HG03196 (cell line): ENCODE results near the gene C14orf180.

Experiments
- ATAC-seq: cut with Tn5 transposase; IDR thresholded peaks from one replicate; pipeline ENCODE4 v1.9.1; 2021; ENCODE audit not compliant: unreplicated experiment

The C14orf180 gene

DNA sequence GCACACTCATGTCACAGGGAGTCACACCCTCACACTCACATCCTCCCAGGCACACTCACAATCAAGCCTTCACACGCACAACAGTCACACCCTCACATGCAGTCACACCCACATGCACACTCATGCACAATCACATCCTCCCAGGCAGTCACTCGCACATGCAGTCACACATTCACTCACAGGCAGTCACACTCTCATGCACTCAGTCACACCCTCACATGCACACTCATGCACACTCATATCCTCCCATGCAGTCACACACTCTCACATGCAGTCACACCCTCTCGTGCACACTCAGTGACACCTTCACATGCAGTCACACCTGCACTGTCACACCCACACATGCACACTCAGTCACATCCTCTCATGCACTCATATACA lies 12.7 kb downstream of the C14orf180 start:
- no peak for ATAC-seq

DNA sequence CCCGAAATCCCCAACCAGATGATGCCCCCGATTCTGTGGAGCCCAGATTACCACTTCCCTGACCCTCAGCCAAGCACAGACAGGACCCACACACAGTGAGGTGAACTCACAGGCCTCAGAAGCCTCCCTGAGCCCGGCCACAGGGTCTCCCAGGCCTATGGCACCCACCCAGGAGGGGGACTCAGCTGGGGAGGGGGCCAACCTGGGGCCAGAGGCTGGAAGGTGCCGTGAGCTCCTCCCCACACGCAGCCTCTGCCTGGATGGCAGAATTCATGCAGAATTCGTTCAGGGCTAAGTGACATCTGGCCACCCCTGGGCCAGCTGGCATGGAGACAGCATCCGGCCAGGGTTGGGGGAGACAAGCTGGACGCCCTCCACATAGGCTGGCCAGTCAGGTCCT lies 13.2 kb downstream of the C14orf180 start:
- no peak for ATAC-seq

DNA sequence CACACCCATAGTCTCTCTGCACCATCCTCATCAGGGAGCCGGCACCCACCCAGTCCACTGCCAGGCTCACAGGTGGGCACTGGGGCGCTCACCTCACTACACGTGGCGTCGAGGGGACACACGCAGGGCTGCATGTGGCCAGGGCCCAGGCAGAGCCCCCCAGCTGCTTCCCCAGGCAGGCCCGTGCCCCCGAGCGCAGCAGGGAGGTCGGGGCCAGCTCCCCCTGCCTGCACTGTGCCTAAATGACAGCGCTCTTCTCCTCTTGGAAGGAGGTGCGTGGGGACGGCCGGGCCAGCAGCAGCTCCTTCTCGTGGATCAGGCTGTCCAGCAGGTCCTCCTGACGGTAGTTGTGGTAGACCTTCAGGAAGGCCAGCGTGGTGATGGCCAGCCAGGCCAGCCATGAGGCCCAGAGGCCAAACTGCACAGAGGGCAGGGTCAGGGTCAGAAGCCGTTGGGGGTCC lies 13.7 kb downstream of the C14orf180 start:
- ATAC-seq, result no peak

DNA sequence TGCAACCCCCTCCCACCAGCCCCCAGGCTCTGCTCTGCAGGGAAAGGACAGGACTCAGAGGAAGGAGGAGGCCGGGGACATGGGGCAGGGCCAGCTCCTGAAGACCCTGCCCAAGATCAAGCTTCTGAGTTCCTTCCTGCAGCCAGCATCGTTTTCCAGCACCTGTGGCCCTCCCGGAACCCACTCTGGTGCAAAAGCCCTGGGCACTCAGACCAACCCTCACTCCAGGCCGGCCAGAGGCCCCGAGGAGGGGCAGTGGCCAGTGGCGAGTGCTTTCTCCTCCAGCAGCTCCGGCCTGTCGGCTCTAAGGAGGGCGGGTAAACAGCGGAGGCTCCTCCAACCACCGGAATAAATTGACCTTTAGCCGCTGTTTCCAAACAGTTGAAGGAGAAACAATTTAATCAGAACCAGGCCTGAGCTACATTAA lies 14.2 kb downstream of the C14orf180 start:
- ATAC-seq, result no peak

DNA sequence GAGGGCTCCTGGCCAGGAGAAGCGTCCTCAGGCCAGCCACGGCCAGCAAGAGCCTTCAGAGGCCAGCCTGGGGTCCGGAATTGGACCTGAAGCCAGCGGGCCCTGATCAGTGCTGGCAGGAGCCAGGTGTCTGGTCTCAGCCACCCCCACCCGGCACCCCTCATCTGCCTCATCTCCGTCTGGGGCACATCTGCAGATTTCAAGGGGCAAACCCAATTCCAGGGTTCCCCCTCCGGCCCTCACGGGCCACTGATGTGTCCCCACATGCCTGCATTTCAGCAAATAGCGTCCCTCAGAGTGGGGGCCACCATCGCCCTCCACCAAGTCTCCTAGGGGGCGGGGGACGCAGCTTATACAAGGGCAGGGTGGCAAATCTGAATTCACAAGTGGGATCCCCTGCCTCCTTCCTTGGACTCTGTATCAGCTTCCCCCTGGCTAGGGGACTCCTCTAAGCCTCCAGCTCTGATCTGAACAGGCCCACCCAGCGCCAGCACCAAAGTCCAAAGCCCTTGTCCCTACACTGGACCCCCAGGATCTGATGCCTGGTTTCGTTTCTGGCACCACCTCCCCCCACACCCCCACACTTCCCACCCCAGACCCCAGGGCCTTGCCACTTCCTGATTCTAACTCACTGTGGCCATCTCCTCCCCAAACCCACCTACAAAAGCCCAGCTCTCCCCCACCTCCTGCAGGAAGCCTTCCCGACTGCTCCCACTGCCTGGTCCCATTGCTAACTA lies 14.9 kb downstream of the C14orf180 start:
- no peak for ATAC-seq

DNA sequence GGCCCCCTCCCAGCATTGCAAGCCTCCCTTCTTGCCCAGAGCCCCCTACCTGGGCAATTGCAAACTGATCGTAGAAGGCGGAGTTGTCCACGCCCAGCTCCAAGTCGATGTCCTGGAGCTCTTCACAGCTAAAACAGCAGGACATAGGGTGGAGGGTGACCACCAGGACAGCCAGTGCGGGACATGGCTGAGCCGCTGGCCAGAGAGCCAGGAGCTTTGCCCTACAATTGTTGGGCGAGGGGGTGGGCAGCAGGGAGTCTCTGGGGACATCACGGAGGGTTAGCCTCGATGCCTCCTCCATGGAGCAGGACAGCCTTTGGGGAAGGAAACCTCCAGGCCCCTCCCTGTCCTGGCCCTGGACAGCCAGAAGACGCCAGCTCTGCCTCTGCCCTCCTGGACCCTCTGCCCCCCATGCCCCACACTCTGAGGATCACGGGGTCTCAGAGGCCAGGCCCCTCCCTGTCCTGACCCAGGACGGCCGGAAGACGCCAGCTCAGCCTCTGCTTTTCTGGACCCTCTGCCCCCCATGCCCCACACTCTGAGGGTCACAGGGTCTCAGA lies 15.6 kb downstream of the C14orf180 start:
- no peak for ATAC-seq

DNA sequence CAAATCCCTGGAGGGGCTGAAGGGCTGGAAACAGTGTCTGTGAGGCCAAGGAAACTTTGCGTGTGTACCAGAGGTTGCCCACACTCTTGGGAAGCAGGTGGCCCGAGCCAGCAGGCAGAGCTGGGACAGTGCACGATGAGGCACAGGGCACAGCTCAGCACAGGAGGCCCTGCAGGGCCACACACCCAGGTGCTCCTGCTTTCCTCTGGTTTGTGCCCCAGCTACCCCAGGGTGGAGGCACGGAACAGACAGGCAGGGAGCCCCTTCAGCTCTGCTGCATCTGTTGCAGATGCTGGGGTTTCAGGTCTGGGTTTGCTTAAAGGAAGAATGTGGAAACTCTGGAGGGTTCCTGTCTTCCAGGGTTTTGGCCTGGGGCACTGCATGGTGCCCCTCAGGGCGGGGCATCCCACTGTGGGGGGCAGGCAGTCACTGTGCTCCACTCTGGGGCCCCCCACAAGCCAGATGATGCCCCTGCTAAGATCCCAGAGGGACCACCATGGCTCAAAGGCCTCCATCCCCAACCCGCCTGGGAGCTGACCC lies 16.4 kb downstream of the C14orf180 start:
- ATAC-seq, result no peak

DNA sequence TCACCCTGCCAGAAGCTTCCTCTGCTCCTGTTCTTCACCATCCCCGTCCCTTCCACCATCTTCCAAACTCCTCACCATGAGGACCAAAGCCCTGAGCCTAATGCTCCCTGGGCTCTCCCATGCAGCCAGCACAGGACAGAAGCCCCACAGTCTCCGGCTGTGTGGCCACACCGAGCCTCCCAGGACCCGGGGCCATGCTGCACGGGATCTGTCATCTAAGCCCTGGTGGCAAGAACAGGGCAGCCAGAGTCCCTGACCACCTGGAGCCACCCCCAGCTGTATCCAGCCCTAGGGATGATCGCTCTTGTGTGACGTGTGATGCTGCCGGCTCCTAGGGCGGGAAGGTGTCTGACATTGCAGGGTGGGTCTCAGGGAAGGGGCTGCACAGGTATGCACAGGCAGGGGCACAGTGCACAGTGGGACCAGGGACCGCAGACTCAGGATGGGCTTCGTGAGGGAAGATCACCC lies 16.9 kb downstream of the C14orf180 start:
- ATAC-seq, result no peak

DNA sequence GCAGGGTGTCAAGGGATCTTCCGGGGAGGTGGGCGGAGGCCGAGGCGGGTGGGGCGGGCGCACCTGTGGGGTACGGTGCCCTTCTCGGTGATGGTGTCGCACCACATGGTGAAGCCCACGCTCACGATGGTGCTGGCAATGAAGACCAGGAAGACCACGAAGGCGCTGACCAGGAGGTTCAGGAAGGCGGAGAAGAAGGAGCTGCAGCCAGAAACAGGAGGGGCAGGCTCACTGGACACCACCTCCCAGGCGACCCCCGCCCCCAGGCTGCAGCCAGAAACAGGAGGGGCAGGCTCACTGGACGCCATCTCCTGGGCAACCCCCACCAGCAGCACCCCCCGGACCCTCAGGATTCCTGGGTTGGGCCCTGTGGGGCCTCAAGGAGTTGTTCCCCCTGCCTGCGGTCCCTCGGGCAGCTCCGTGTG lies 17.4 kb downstream of the C14orf180 start:
- no peak for ATAC-seq

DNA sequence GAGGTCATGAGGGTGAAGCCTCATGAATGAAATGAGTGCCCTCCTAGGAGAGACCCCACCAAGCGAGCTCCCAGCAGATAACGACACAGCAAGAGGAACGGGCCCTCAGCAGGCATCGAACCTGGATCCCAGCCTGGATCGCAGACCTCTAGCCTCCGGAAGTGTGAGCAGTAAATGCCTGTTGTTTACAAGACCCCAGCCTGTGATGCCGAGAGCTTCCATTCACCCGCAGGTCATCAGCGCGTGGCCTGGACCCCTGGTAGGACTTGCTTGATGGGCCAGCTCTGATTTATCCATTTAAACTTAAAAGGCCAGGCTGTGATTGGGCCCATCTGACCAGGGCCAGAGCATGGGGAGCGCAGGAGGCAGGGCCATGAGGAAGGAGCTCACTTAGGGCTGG lies 18.0 kb downstream of the C14orf180 start:
- no peak for ATAC-seq

DNA sequence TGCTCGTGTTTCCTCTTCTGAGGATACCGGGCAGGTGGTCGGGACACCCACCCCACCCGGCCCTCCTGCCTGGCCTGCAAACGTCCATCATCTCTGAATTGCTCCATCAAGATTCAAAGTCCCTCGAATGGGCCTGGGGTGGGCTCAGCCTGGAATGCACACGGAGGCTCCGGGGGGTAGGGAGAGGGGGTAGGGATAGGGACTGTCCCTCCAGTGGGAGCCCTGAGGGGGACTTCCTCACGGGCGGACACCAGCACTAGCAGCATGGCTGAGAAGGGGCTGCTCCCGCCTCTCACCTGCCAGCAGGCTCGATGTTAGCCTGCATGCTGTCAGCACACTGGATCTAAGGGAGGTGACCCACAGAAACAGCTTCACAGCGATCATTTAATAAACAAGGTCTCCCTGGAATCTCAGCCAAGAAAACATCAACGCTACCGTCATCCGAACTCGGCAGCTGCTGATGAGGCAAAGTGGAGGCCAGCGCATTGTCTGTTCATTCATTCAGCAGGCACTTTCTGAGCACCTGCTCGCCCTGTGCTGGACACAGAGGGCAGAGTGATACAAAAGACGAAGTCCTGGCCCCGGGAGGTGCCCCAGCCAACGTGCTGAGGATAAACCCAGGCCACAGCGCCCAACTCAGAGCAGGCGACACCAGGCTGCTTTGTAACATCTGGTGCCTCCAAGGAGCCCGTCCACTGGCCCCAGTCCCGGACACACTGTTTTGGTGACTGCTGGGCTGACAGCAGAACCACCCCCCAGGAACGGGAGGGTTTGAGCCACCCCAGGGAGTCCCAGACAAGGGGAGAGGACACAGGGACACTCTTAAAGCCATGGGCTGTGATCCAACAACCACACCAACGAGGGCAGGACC lies 18.7 kb downstream of the C14orf180 start:
- ATAC-seq, result no peak

DNA sequence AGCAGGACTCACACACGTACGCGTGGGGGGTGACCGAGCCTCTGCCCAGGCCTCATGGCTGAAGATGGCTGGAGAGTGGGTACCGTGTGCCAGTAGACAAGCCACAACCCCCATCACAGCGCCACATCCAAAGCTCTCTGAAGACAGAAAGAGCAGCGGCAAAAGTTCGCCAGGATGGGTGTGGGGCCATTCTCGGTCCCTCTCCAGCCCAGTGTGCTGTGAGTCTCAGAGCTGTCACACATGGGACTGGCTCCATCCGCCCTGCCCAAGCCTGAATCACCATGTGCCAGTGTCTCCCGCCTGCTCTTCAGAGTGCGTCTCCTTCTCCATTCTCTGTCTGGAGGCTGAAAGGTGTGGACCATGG lies 19.3 kb downstream of the C14orf180 start:
- no peak for ATAC-seq

DNA sequence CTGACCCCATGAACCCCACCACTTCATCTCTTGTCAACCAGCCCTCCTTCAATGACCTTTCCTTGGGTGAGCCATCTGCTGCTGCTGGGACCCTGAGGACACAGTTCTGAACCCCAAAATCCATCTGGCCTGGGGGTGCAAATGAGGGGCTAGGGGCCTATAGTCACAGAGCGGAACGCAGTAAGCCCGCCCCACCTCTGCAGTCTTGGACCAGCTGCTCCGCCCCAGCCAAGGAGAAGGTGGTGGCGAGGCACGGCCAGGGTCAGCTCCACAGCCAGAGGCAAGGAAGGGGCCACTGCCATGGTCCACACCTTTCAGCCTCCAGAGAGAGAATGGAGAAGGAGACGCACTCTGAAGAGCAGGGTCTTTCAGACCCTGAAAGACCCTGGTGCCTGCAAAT lies 19.9 kb downstream of the C14orf180 start:
- ATAC-seq, result no peak

DNA sequence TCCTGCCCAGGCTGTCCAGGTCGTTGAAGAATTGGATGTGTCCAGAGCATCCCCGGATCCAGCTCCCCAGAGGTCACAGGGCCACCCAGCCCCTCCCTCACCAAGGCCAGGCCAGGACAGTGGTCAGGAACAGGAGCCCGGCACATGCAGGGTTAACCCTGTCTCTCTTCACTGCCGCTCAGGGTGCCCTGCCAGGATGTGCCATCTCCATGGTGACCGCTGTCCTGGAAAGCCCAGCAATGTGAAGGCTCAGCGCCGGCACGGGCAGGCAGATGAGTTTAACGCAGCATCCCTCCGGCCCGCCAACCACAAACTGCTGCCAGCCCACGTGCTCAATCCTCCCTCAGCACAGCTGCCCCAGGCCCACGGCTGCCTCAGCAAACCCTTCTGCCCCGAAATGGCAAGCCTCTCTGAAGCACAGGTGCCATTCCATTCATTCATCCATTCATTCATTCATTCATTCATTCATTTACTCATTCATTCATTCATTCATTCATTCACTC lies 20.6 kb downstream of the C14orf180 start:
- no peak for ATAC-seq

DNA sequence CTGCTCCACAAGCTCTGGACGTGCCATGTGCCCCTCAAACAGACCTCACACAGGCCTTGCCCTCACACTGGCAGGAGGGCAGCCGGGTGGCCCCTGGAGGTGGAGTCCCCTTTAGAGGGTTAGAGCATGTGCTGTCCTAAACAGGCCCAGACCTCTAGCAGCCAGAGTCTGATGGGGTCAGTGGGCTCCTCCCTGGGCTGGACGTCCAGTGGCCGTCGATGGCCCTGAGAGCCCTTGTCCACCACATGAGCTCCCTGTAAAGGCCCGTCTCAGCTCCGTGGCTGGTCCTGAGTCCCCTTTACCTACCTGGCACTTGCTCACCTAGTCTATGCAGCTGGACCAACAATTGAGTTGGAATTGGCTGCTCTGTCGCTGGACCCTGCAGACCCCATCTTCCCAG lies 21.2 kb downstream of the C14orf180 start:
- ATAC-seq, result no peak

DNA sequence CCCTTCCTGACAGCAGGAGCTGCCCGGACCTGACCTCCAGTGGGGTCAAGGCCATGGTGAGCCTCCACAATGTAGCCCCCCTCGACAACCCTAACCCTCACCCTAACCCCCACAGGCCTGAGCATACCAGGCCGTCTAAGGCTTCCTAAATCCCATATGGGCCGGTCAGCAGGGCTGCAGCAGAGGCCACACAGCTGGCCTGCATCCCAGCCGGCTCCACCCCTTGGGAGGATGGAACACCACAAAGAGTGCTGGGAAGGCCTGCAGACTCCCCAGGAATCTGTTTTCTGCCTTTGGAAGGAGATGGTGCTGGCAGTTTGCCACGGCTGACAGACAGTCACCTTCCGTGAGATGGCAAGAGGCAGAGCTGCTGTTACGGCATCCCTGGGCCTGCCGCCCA lies 22.2 kb downstream of the C14orf180 start:
- no peak for ATAC-seq

DNA sequence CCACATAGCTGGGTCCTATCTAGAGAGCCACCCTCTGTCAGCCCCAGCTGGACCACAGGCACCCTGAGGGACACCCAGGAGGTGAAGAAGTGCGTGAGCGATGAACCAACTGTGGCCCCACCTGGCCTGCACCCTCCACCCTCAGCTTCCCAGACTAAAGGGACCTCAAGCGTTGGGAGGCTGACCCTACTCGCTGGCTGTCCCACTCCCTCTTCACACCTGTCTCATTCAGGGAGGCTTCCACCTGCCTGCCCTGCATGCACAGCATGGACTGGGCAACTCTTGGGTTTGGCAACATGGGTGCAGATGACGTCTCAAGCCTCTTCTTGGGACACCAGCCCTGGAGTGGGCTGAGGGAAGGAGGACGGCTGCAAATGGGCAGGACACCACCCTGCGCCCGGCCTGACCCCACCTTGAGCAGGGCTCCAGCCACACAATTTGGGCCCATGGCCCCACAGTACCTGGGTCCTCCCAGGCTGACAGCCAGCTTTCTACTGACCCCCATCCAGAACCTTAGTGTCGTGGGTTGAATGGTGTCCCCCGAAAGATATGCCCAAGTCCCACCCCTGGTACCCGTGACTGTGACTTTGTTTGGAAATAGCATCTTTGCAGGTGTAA lies 22.9 kb downstream of the C14orf180 start:
- ATAC-seq, result no peak

DNA sequence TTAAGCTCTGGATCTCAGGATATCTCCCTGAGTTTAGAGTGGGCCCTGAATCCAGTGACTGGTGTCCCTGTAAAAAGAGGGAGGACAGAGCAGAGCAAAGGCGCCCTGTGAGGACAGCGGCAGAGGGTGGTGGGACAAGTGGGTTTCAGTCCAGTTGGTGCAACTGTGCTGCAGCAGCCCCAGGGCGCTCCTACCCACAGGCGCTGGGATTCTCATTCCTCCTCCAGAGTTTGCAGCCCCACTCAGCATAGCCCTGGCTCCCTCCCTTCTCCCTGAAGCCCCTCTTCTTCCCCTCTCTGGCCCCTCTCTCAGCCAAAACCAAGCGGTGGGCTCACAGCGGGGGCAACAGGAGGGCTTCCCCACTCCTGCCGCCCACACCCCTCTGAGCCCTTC lies 23.4 kb downstream of the C14orf180 start:
- no peak for ATAC-seq

DNA sequence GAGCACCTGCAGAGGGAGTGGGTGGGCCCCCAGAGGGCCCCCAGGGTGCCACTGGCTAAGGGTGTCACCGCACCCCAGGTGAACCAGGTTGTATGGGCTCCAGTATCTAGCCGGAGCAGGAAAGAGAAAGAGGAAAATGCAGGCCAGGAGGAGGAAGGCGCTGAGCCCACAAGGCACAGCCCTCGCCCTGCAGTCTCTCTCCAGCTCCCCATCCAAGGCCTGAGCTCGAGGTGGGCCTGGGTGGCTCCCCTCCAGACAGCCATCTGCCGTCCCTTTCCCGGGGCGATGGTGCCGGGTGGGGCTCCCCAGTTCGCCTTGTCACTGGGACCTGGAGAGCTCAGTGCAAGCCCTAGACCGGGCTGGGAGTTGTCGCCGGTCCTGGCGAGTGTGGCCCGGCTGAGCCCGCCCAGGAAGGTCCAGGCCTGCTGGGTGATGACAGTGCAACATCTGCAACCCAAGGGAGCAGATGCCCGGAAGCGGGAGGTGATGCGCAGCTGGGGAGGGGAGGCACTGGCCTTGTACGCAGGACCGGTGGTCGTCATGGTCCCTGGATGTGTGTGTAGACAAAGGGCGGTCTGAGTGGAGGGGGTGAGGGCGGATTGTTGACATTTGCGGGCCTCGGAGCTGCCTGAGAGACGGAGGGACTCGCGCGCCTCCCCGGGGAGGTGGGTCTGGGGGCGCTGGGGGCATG lies 24.3 kb downstream of the C14orf180 start:
- ATAC-seq, result no peak
